Heart left ventricle (tissue), 16 donors: ENCODE data around the gene LHFPL3. TPM values are rescaled to one million over a fixed set of nuclear protein-coding genes. Genes with fewer than 3 reads are reported as not detected.

Source experiments
- ATAC-seq, 4 donors: fragments of 200-7000 bp; cut with Tn5 transposase; one replicate each; pipeline ENCODE4 v1.9.1; 2020 to 2022; ENCODE audit warnings: moderate library complexity in 4 of 4, mild to moderate bottlenecking in 3 of 4, moderate number of reproducible peaks in 1 of 4
- DNase-seq, 5 donors: peaks; one replicate each; pipeline ENCODE4 v3.0.0-alpha.2; 2020
- H3K27ac ChIP-seq, 12 donors: fragments of 200-600 bp; sonication (generic) in 4 of 12; one replicate each; pipeline versions ENCODE4 v1.5.0 to v1.8.0; 2016 to 2022; ENCODE audit warnings: mild to moderate bottlenecking in 2 of 12
- H3K27me3 ChIP-seq, 9 donors: fragments of 200-600 bp; sonication (generic) in 2 of 9; one replicate each; pipeline versions ENCODE4 v1.5.1 to v1.8.0; 2016 to 2022; ENCODE audit warnings: mild to moderate bottlenecking in 3 of 9
- H3K36me3 ChIP-seq, 9 donors: fragments of 200-600 bp; sonication (generic) in 2 of 9; one replicate each; pipeline versions ENCODE4 v1.5.0 to v1.8.0; 2018 to 2022; ENCODE audit warnings: mild to moderate bottlenecking in 2 of 9
- H3K4me1 ChIP-seq, 12 donors: fragments of 200-600 bp; sonication (generic) in 4 of 12; one replicate each; pipeline versions ENCODE4 v1.5.0 to v1.8.0; 2016 to 2022; ENCODE audit warnings: mild to moderate bottlenecking in 3 of 12
- H3K4me3 ChIP-seq, 12 donors: fragments of 200-600 bp; sonication (generic) in 4 of 12; one replicate each; pipeline versions ENCODE4 v1.5.0 to v1.8.0; 2017 to 2022; ENCODE audit warnings: mild to moderate bottlenecking in 9 of 12, moderate library complexity in 4 of 12
- H3K9me3 ChIP-seq, 12 donors: fragments of 200-600 bp; sonication (generic) in 4 of 12; one replicate each; pipeline versions ENCODE4 v1.5.0 to v1.8.0; 2016 to 2022; ENCODE audit warnings: mild to moderate bottlenecking in 1 of 12
- CTCF ChIP-seq, 12 donors: fragments of 200-600 bp; sonication (generic) in 4 of 12; IDR thresholded peaks; one replicate each; pipeline versions ENCODE4 v1.5.0 to v1.8.0; 2018 to 2022; ENCODE audit warnings: antibody characterized with exemption in 12 of 12, mild to moderate bottlenecking in 5 of 12
- POLR2A ChIP-seq, 2 donors: fragments of 450-650 bp; IDR thresholded peaks; one replicate each; pipeline ENCODE4 v1.6.1; 2017; ENCODE audit warnings: antibody characterized with exemption in 2 of 2, mild to moderate bottlenecking in 2 of 2, moderate library complexity in 2 of 2
- WGBS, 4 donors: extraction: QIAGEN DNeasy Blood & Tissue Kit in 2 of 4; methylation state at CpG; one replicate each; pipeline versions ENCODE4 v1.1.5 to v1.1.7; 2013 to 2018; 5-methylcytosine and 5-hydroxymethylcytosine counted together
- intact Hi-C, 10 donors: fragments of 100-400 bp; cut with DNase I; formaldehyde crosslinking; loops; one replicate each; pipeline versions ENCODE4 v1.11.1 to v1.14.2; 2022
- polyA plus RNA-seq, 2 donors: library from polyadenylated mRNA; stranded (reverse); fragments of 200-250 nt; gene quantifications; one replicate each; pipeline ENCODE4 v1.2.3, GENCODE V29; 2013
- total RNA-seq, 9 donors: library from RNA; depleted of rRNA in 2 of 9; stranded (reverse); fragments of >200 nt in 2 of 9; fragmentation: NEBNext Ultra II Directional in 3 of 9; extraction: Animal tissue kit (Norgen Biotek cat#: 25700) in 3 of 9; gene quantifications; one replicate each; pipeline versions ENCODE4 v1.1.0 to v1.2.4, GENCODE V29; 2016 to 2023
- donor health status: ischemic (EF 13 %, LVEDD 7.1; RV severe dilation, severe dysfunction).
- donor health status: healthy with polysubstance abuse.
- donor health status: DM: no; HTN: yes; CAD: no.
- donor health status: DM: no; HTN: no; CAD: no.
- donor health status: ischemic (EF 25% LVEDD 6.9; RV normal size, moderate dysfunction).
- donor health status: ischemic (EF 25% LVEDD 5.7; RV mildly dilated, moderate dysfunction).
- donor health status: healthy.
- donor health status: DM: yes; HTN: yes; CAD: no.
- donor health status: ischemic (EF 35%, LVEDD 5.7; RV mildly dilated, moderate dysfunction).
- donor health status: nonischemic (EF 11% LVEDD 7.7; RV severe dilation, severe dysfunction).
- donor health status: DM: yes; HTN: yes; CAD: no.
- donor health status: PGD.
- donor health status: ischemic (EF 29% LVEDD 5.4; RV normal size, mild dysfunction).
- donor health status: nonischemic (EF 23%, LVEDD 6.1; RV moderate dilation, normal function).

Gene LHFPL3
- total and polyA plus RNA-seq, 11 donors, result not detected

GRCh38 chr7:104943502-104944343, 615.3 kb downstream of the LHFPL3 start:
- ATAC-seq (peak; percentile 26 to 65 (median 52)), DNase-seq (peak in 4 of 5 donors; percentile 77 to 91 (median 83))
- Histone ChIP-seq H3K4me1 (peaks cover 3 to 55% (median 30%) of the 10 kb centered on the region in 12 donors), H3K4me3 (peak overlapping the region in 3 of 12 donors; percentile 0 to 32 (median 6)), H3K36me3 (no peaks in the 10 kb centered on the region), H3K27me3 (no peaks in the 10 kb centered on the region), H3K27ac (peak overlapping the region; percentile 79 to 99 (median 92)), H3K9me3 (no peaks in the 10 kb centered on the region)
- no peak for TF ChIP-seq POLR2A (IDR thresholded peaks at IDR 0.05)
- TF ChIP-seq CTCF (IDR thresholded peaks at IDR 0.05), result no peak
- intact Hi-C loops, result loop anchor here in 4 of 10 donors (1.0 to 5.0 kb wide), 7 partner anchors 20 to 71 kb away; partner anchors contain the start of gene KMT2E (in 2 of the 4)
- 28 to 45% (median 36%) methylated on average over 12 of the region's 12 CpGs for WGBS, 4 donors

GRCh38 chr7:104945599-104945956, 617.2 kb downstream of the LHFPL3 start:
- Histone ChIP-seq H3K27ac (peak overlapping the region; percentile 79 to 99 (median 92)), H3K36me3 (no peaks in the 10 kb centered on the region), H3K4me1 (peaks cover 3 to 55% (median 30%) of the 10 kb centered on the region in 12 donors), H3K9me3 (no peaks in the 10 kb centered on the region), H3K27me3 (no peaks in the 10 kb centered on the region), H3K4me3 (peak overlapping the region in 1 of 12 donors; percentile 47)
- ATAC-seq, result no peak
- intact Hi-C loops, result loop anchor here in 4 of 10 donors (2.0 to 5.0 kb wide), 4 partner anchors 29 to 67 kb away; no protein-coding TSS in a partner anchor
- TF ChIP-seq CTCF (IDR thresholded peaks at IDR 0.05), result no peak
- TF ChIP-seq POLR2A (IDR thresholded peaks at IDR 0.05), result no peak
- no peak for DNase-seq

GRCh38 chr7:104946338-104946737, 617.9 kb downstream of the LHFPL3 start:
- Histone ChIP-seq H3K36me3 (no peaks in the 10 kb centered on the region), H3K9me3 (no peaks in the 10 kb centered on the region), H3K4me1 (peaks cover 3 to 54% (median 31%) of the 10 kb centered on the region in 12 donors), H3K27ac (peak overlapping the region in 11 of 12 donors; percentile 79 to 99 (median 91)), H3K4me3 (no peak overlapping the region), H3K27me3 (no peaks in the 10 kb centered on the region)
- intact Hi-C loops, result loop anchor here in 2 of 10 donors (5.0 kb wide), 1 partner anchor 36 kb away; no protein-coding TSS in a partner anchor
- WGBS, 4 donors, result 42 to 52% (median 49%) methylated on average over 2 of the region's 2 CpGs
- ATAC-seq (no peak), DNase-seq (no peak)
- TF ChIP-seq POLR2A (IDR thresholded peaks at IDR 0.05) (no peak), CTCF (IDR thresholded peaks at IDR 0.05) (no peak)

GRCh38 chr7:104950006-104950405, 621.6 kb downstream of the LHFPL3 start:
- no peaks in the 10 kb centered on the region for H3K36me3 ChIP-seq
- intact Hi-C loops, result no loop called here
- peak overlapping the region in 4 of 12 donors; percentile 63 to 77 (median 70) for H3K27ac ChIP-seq

More at GRCh38 chr7:104950006-104950405, 621.6 kb downstream of the LHFPL3 start:
- DNase-seq, result no peak
- ATAC-seq, result no peak
- peaks cover 0 to 34% (median 16%) of the 10 kb centered on the region in 12 donors for H3K4me1 ChIP-seq
- TF ChIP-seq POLR2A (IDR thresholded peaks at IDR 0.05) (no peak), CTCF (IDR thresholded peaks at IDR 0.05) (no peak)
- H3K4me3 ChIP-seq, result no peak overlapping the region
- no peaks in the 10 kb centered on the region for H3K27me3 ChIP-seq
- no peaks in the 10 kb centered on the region for H3K9me3 ChIP-seq
- WGBS, 4 donors, result 92 to 100% (median 96%) methylated on average over 5 of the region's 5 CpGs
